HepG2 (cell line): Measurements from ENCODE around the gene NDC80. TPM values are rescaled to one million over a fixed set of nuclear protein-coding genes. Genes with fewer than 3 reads are reported as not detected.

Experiments
- ARNTL ChIP-seq: sonication (generic); formaldehyde crosslinking; IDR thresholded peaks from 2 replicates; pipeline ENCODE4 v1.4.0; 2020; ENCODE audit warnings: mild to moderate bottlenecking, missing genetic modification reagents
- ELF3 ChIP-seq: IDR thresholded peaks from 2 replicates; pipeline ENCODE4 v1.6.1; 2016; ENCODE audit warnings: missing genetic modification reagents, missing compliant biosample characterization
- FOXP1 ChIP-seq, 2 experiments: fragments of 450-650 bp in 1 of 2; IDR thresholded peaks; 2 replicates each; pipeline ENCODE4 v1.6.1; 2017 to 2018; ENCODE audit warnings: antibody characterized with exemption in 1 of 2
- HCFC1 ChIP-seq: fragments of 150-350 bp; IDR thresholded peaks from 2 replicates; pipeline ENCODE4 v1.6.1; 2014; ENCODE audit warnings: low read depth, low read length
- MED1 ChIP-seq: sonication (generic); formaldehyde crosslinking; IDR thresholded peaks from 2 replicates; pipeline ENCODE4 v1.4.0; 2020; ENCODE audit warnings: missing genetic modification reagents
- PHF5A ChIP-seq: IDR thresholded peaks from one replicate; pipeline ENCODE4 v1.6.1; 2018; ENCODE audit warnings: low read depth, missing genetic modification reagents; ENCODE audit not compliant: unreplicated experiment
- PLRG1 ChIP-seq: fragments of 450-650 bp; conservative IDR thresholded peaks from 2 replicates; pipeline ENCODE4 v1.6.1; 2016
- RELA ChIP-seq: sonication (generic); formaldehyde crosslinking; IDR thresholded peaks from 2 replicates; pipeline ENCODE4 v1.4.0; 2020; ENCODE audit warnings: missing genetic modification reagents
- REPIN1 ChIP-seq: sonication (generic); formaldehyde crosslinking; IDR thresholded peaks from 2 replicates; pipeline ENCODE4 v1.8.0; 2022; ENCODE audit warnings: missing genetic modification reagents, low read depth, mild to moderate bottlenecking, borderline replicate concordance
- RFXANK ChIP-seq: IDR thresholded peaks from 2 replicates; pipeline ENCODE4 v1.6.1; 2016
- SRSF1 ChIP-seq: fragments of 200-400 bp; formaldehyde crosslinking; optimal IDR thresholded peaks from 2 replicates; pipeline ENCODE3; 2017; ENCODE audit warnings: mild to moderate bottlenecking, low read depth, low read length, moderate library complexity
- TBX3 ChIP-seq: fragments of 450-650 bp; IDR thresholded peaks from 2 replicates; pipeline ENCODE4 v1.6.1; 2017; ENCODE audit warnings: antibody characterized with exemption, mild to moderate bottlenecking, inconsistent platforms, borderline replicate concordance
- TCF7 ChIP-seq: sonication (generic); IDR thresholded peaks from 2 replicates; pipeline ENCODE4 v1.6.1; 2016; ENCODE audit warnings: antibody characterized with exemption, low read depth
- ZBTB25 ChIP-seq: IDR thresholded peaks from 2 replicates; pipeline ENCODE4 v1.6.1; 2018; ENCODE audit warnings: missing genetic modification reagents
- ZBTB42 ChIP-seq: sonication (generic); formaldehyde crosslinking; IDR thresholded peaks from 2 replicates; pipeline ENCODE4 v1.5.0; 2020; ENCODE audit warnings: mild to moderate bottlenecking, missing genetic modification reagents
- ZNF253 ChIP-seq: sonication (generic); formaldehyde crosslinking; IDR thresholded peaks from 2 replicates; pipeline ENCODE4 v1.8.0; 2022; ENCODE audit warnings: mild to moderate bottlenecking, missing genetic modification reagents, borderline replicate concordance
- ZNF367 ChIP-seq: sonication (generic); formaldehyde crosslinking; IDR thresholded peaks from 2 replicates; pipeline ENCODE4 v1.4.0; 2020; ENCODE audit warnings: missing genetic modification reagents, borderline replicate concordance
- ZNF382 ChIP-seq: sonication (generic); formaldehyde crosslinking; IDR thresholded peaks from 2 replicates; pipeline ENCODE4 v1.5.0; 2020; ENCODE audit warnings: missing genetic modification reagents, mild to moderate bottlenecking, borderline replicate concordance
- ZNF446 ChIP-seq: sonication (generic); formaldehyde crosslinking; IDR thresholded peaks from 2 replicates; pipeline ENCODE4 v1.5.0; 2020; ENCODE audit warnings: mild to moderate bottlenecking, missing genetic modification reagents
- ZNF563 ChIP-seq: sonication (generic); formaldehyde crosslinking; IDR thresholded peaks from 2 replicates; pipeline ENCODE4 v1.8.0; 2022; ENCODE audit warnings: mild to moderate bottlenecking, moderate library complexity, missing genetic modification reagents
- ZNF879 ChIP-seq: sonication (generic); formaldehyde crosslinking; IDR thresholded peaks from 2 replicates; pipeline ENCODE4 v1.8.1; 2023; ENCODE audit warnings: missing genetic modification reagents
- polyA plus RNA-seq, 8 experiments: library from polyadenylated mRNA; depleted of rRNA in 3 of 8; stranded (reverse) in 7 of 8; unstranded in 1 of 8; fragments of >200 nt; fragmentation: Illumina TruSeq in 4 of 8; extraction: Trizol in 4 of 8; gene quantifications; 2 replicates each; pipeline versions ENCODE4 v1.2.1 to v1.2.3, GENCODE V29; 2011 to 2016; ENCODE audit warnings: low read depth in 4 of 8, missing spikeins in 1 of 8, mixed read lengths in 1 of 8; ENCODE audit not compliant: insufficient read depth in 1 of 8
- total RNA-seq, 5 experiments: library from RNA; depleted of rRNA; stranded (reverse); fragments of >200 nt; fragmentation: Illumina TruSeq; extraction: Trizol; gene quantifications; 2 replicates each; pipeline ENCODE4 v1.2.3, GENCODE V29; 2016; ENCODE audit warnings: low read depth in 1 of 5
- TF ChIP-seq, protein P1 (sequence below): sonication (generic); formaldehyde crosslinking; IDR thresholded peaks from 2 replicates; pipeline ENCODE4 v1.5.1; 2020; ENCODE audit warnings: mild to moderate bottlenecking, missing genetic modification reagents, moderate library complexity
- TF ChIP-seq, protein P2 (sequence below), 2 experiments: fragments of 450-650 bp in 1 of 2; sonication (generic) in 1 of 2; formaldehyde crosslinking; IDR thresholded peaks; 2 replicates each; pipeline versions ENCODE4 v1.5.0 to v1.8.0; 2020 to 2022; ENCODE audit warnings: mild to moderate bottlenecking in 1 of 2, missing genetic modification reagents in 1 of 2

NDC80 gene
- total and polyA plus RNA-seq, 2 of the 13 experiments (the other 11 are each of a cell fraction or from before 2014, with no cell fraction given), result 9.6 to 33.0 TPM

- TF ChIP-seq, protein P1, sequence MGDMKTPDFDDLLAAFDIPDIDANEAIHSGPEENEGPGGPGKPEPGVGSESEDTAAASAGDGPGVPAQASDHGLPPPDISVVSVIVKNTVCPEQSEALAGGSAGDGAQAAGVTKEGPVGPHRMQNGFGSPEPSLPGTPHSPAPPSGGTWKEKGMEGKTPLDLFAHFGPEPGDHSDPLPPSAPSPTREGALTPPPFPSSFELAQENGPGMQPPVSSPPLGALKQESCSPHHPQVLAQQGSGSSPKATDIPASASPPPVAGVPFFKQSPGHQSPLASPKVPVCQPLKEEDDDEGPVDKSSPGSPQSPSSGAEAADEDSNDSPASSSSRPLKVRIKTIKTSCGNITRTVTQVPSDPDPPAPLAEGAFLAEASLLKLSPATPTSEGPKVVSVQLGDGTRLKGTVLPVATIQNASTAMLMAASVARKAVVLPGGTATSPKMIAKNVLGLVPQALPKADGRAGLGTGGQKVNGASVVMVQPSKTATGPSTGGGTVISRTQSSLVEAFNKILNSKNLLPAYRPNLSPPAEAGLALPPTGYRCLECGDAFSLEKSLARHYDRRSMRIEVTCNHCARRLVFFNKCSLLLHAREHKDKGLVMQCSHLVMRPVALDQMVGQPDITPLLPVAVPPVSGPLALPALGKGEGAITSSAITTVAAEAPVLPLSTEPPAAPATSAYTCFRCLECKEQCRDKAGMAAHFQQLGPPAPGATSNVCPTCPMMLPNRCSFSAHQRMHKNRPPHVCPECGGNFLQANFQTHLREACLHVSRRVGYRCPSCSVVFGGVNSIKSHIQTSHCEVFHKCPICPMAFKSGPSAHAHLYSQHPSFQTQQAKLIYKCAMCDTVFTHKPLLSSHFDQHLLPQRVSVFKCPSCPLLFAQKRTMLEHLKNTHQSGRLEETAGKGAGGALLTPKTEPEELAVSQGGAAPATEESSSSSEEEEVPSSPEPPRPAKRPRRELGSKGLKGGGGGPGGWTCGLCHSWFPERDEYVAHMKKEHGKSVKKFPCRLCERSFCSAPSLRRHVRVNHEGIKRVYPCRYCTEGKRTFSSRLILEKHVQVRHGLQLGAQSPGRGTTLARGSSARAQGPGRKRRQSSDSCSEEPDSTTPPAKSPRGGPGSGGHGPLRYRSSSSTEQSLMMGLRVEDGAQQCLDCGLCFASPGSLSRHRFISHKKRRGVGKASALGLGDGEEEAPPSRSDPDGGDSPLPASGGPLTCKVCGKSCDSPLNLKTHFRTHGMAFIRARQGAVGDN (CRISPR knock-in tag), result peak; percentile 84
- no peak; the same call in none of the 2 replicates for TF ChIP-seq ZNF446
- TF ChIP-seq, protein P2, sequence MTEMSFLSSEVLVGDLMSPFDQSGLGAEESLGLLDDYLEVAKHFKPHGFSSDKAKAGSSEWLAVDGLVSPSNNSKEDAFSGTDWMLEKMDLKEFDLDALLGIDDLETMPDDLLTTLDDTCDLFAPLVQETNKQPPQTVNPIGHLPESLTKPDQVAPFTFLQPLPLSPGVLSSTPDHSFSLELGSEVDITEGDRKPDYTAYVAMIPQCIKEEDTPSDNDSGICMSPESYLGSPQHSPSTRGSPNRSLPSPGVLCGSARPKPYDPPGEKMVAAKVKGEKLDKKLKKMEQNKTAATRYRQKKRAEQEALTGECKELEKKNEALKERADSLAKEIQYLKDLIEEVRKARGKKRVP (CRISPR knock-in tag; IDR thresholded peaks at IDR 0.05), result peak in 1 of 2 experiments; percentile 88; a peak in 2 of 4 replicates
- 0 out of 2 replicates have a peak, but pooled peaks have one; percentile 40 for TF ChIP-seq ZBTB42 (CRISPR knock-in tag)
- TF ChIP-seq RFXANK (CRISPR knock-in tag), result 0 out of 2 replicates have a peak, but pooled peaks have one; percentile 72
- no peak for TF ChIP-seq ZNF879 (CRISPR knock-in tag)
- 0 out of 2 replicates have a peak, but pooled peaks have one; percentile 10 for TF ChIP-seq TCF7
- no peak for TF ChIP-seq RELA (CRISPR knock-in tag)
- TF ChIP-seq ZNF382, result no peak
- peak; percentile 97 for TF ChIP-seq REPIN1 (CRISPR knock-in tag)
- no peak for TF ChIP-seq FOXP1 (IDR thresholded peaks at IDR 0.05)
- TF ChIP-seq FOXP1 (CRISPR knock-in tag; IDR thresholded peaks at IDR 0.05), result no peak
- TF ChIP-seq PHF5A (CRISPR knock-in tag), result no peak
- peak; percentile 96 for TF ChIP-seq ZNF253 (CRISPR knock-in tag)
- no peak for TF ChIP-seq PLRG1
- TF ChIP-seq ZNF367 (CRISPR knock-in tag), result peak; percentile 10; the same call in 1 of the 2 replicates
- TF ChIP-seq TBX3, result no peak
- peak; percentile 77 for TF ChIP-seq HCFC1
- no peak for TF ChIP-seq ARNTL
- peak; percentile 43; the same call in 1 of the 2 replicates for TF ChIP-seq ZBTB25 (CRISPR knock-in tag)
- no peak; the same call in 1 of the 2 replicates for TF ChIP-seq ELF3 (CRISPR knock-in tag)
- peak; percentile 17; the same call in 1 of the 2 replicates for TF ChIP-seq ZNF563 (CRISPR knock-in tag)
- TF ChIP-seq MED1 (CRISPR knock-in tag), result peak; percentile 63
- peak; percentile 29 for TF ChIP-seq SRSF1
Measured at GRCh38 chr18:2571200-2572170, at the start of gene NDC80, which contains the start of gene METTL4 (continued).
